ENCODE measurements around the gene ATG4B. TPM values are rescaled to one million over a fixed set of nuclear protein-coding genes. Genes with fewer than 3 reads are reported as not detected.

Gene ATG4B
- total RNA-seq, 4 donors from 2014 or later = 39.1 to 76.0 (median 55.3) TPM

DNA sequence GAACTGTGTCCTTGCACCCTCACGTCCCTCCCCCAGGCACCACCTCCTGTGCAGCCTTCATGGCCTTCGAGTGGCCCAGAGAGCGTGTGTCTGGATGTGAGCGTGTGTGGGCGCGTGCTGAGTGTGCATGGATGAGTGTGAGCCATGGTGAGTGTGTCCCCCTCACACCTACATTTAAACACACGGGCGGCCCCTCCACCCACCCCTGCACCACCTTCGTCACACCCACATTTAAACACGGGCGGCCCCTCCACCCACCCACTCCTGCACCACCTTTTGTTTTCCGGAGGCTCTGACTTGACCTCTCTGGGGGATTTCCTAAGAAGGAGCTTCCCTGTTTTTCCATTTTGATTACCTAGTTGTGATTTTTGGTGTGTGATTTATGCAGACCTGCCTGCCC is 31.3 kb downstream of the ATG4B start:
- Histone ChIP-seq H3K4me1 (no peaks in the 10 kb centered on the region), H3K27me3 (no peaks in the 10 kb centered on the region), H3K27ac (replicated peaks in 1 of 4) (no peak overlapping the region), H3K4me3 (no peak overlapping the region), H3K9me3 (no peaks in the 10 kb centered on the region), H3K36me3 (peaks cover 58 to 75% (median 71%) of the 10 kb centered on the region in 4 donors)
- no peak for DNase-seq (ENCODE audit: extremely low spot score)
- TF ChIP-seq POLR2A (IDR thresholded peaks at IDR 0.05; ENCODE audit: low read depth) = no peak
- no peak for TF ChIP-seq EP300 (IDR thresholded peaks at IDR 0.05)
- TF ChIP-seq POLR2AphosphoS5 (IDR thresholded peaks at IDR 0.05) = no peak
- TF ChIP-seq, protein P1, sequence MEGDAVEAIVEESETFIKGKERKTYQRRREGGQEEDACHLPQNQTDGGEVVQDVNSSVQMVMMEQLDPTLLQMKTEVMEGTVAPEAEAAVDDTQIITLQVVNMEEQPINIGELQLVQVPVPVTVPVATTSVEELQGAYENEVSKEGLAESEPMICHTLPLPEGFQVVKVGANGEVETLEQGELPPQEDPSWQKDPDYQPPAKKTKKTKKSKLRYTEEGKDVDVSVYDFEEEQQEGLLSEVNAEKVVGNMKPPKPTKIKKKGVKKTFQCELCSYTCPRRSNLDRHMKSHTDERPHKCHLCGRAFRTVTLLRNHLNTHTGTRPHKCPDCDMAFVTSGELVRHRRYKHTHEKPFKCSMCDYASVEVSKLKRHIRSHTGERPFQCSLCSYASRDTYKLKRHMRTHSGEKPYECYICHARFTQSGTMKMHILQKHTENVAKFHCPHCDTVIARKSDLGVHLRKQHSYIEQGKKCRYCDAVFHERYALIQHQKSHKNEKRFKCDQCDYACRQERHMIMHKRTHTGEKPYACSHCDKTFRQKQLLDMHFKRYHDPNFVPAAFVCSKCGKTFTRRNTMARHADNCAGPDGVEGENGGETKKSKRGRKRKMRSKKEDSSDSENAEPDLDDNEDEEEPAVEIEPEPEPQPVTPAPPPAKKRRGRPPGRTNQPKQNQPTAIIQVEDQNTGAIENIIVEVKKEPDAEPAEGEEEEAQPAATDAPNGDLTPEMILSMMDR (IDR thresholded peaks at IDR 0.05) = no peak
- intact Hi-C loops (cut with DNase I) = no loop called here
- 82% methylated on average over 12 of the region's 12 CpGs for WGBS

DNA sequence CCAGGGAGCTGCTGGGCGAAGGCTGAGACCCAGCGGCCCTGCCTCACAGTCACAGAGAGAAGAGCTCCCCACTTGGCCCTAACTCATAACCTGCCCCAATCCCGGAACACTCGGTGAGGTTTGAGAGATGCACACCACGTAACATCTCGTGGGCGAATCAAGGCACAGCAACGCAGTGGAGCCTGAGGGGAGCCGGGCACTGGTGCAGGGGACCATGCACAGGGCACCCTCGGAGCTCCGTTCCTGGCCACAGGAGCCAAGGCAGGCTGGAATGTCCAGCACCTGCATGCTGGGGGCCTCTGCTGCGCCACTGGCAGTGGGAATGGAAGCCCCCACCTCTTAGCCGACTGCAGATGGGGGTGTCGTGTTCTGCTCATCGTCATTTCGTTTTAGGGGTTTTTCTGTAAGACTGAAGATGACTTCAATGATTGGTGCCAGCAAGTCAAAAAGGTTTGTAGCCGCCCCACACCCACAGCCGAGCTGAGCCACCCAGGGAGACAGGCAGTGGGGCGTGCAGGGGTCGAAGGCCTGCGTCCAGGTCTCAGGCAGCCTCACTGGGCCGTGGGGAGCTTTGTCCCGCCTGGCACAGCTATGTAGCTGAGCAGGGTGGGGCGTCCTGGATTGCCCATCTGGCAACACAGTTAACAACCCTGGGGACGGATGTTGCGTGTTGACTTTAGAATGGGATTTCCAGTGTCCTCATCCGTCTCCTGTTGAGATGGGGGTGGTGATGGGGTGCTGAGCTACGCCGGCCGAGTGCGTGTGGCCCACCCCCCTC is 33.0 kb downstream of the ATG4B start:
- peaks cover 58 to 87% (median 71%) of the 10 kb centered on the region in 4 donors for H3K36me3 ChIP-seq
- no peak overlapping the region for H3K27ac ChIP-seq (replicated peaks in 1 of 4)
- H3K9me3 ChIP-seq = no peaks in the 10 kb centered on the region
- no peak overlapping the region for H3K4me3 ChIP-seq
- intact Hi-C loops (cut with DNase I) = no loop called here
- TF ChIP-seq, protein P1 (IDR thresholded peaks at IDR 0.05) = no peak
- TF ChIP-seq POLR2A (IDR thresholded peaks at IDR 0.05; ENCODE audit: low read depth) (no peak), POLR2AphosphoS5 (IDR thresholded peaks at IDR 0.05) (no peak), EP300 (IDR thresholded peaks at IDR 0.05) (no peak)
- WGBS = 90% methylated on average over 24 of the region's 31 CpGs
- no peak for DNase-seq (ENCODE audit: extremely low spot score)
- H3K27me3 ChIP-seq = no peaks in the 10 kb centered on the region
- H3K4me1 ChIP-seq = no peaks in the 10 kb centered on the region

DNA sequence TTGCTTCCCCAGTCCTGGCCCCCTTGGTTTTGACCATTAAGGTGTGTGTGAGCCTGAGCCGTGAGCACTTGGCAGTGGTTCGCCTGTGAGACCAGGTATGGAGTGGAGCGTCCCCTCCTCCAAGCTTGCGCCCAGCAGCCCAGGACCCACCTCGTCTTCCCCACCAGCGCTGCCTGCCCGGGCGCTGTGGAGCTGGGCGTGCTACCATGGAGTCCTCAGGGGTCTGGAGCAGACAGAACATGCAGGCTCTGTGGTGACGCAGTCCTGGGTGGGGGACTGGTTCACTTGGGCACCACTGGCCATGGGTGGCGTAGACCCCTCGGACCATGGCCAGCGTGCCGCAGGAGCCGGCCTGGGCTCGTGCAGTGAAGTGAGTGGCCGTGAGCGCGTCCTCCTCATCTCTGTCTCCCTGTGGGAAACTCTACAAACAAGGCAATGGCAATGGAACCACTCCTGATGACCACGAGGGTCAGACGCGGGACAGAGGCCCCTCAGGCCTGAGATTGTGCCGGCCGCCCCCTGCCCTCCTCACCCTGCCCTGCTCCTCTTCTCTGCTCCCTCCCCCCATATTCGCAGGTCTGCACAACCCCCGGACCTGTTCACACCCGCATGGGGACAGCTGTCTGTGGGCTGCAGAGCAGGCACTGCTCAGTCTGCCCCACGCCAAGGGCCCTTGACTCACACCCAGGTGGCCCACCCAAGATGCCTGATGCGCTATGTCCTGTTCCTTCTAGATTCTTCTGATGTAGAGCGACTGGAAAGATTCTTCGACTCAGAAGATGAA is 34.2 kb downstream of the ATG4B start:
- 86% methylated on average over 20 of the region's 31 CpGs for WGBS
- intact Hi-C loops (cut with DNase I) = no loop called here
- H3K36me3 ChIP-seq = peaks cover 57 to 89% (median 74%) of the 10 kb centered on the region in 4 donors

DNA sequence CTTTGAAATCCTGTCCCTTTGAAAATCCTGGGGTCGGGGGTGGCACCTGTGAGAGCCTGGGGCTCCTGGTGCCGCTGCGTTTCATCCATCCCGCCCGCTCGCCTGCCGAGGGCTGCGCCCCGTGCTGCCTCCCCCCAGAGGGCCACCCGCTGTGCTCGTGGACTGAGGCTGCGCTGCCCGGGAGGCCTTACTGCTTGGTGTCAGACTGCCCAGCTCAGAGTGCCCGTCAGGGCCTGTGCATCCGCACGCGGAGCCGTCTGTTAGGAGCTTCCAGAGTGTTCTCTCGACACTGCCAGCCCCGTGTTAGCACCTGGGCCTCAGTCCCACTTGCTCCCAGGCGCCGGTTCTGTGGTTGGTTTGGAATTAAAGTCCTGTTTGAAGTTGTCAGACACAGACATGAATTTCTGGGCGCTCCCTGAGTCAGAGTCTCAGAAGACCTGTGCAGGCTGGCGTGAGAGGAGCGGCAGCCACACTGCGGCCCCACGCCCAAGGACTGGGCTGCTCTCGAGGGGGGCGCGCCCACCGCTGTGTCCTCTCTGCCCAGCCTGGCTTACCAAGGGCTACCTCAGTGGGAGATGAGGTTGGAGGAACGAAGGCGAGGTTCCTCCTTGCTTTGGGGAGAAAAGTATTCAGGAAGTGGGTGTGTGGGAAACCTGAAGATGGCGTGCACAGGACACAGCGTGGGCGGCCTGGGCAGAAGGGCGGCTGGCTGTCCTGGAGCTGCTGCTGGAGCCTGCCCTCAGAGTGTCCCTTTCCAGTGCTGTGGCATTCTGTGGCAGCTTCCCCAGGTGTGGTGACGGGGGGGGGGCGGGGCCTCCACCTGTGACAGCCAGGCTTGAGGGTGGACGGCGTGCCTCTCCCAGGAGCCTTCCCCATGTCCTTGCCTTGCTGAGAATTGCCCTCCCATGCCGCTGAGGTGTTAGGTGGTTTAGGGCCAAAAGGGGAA is 35.0 kb downstream of the ATG4B start:
- no peak for DNase-seq (ENCODE audit: extremely low spot score)
- Histone ChIP-seq H3K36me3 (peaks cover 48 to 89% (median 74%) of the 10 kb centered on the region in 4 donors), H3K9me3 (no peaks in the 10 kb centered on the region), H3K4me1 (no peaks in the 10 kb centered on the region), H3K27me3 (no peaks in the 10 kb centered on the region), H3K4me3 (no peak overlapping the region), H3K27ac (replicated peaks in 1 of 4) (no peak overlapping the region)
- intact Hi-C loops (cut with DNase I) = no loop called here
- WGBS = 94% methylated on average over 34 of the region's 42 CpGs
- TF ChIP-seq, protein P1 (IDR thresholded peaks at IDR 0.05) = no peak
- TF ChIP-seq EP300 (IDR thresholded peaks at IDR 0.05) = no peak
- TF ChIP-seq POLR2AphosphoS5 (IDR thresholded peaks at IDR 0.05) = no peak
- no peak for TF ChIP-seq POLR2A (IDR thresholded peaks at IDR 0.05; ENCODE audit: low read depth)

More for the DNA sequence above, 34.2 kb downstream of the ATG4B start:
- no peaks in the 10 kb centered on the region for H3K27me3 ChIP-seq
- no peaks in the 10 kb centered on the region for H3K4me1 ChIP-seq
- H3K4me3 ChIP-seq = no peak overlapping the region
- H3K27ac ChIP-seq (replicated peaks in 1 of 4) = no peak overlapping the region
- no peak for DNase-seq (ENCODE audit: extremely low spot score)
- no peak for TF ChIP-seq POLR2AphosphoS5 (IDR thresholded peaks at IDR 0.05)
- TF ChIP-seq EP300 (IDR thresholded peaks at IDR 0.05) = no peak
- TF ChIP-seq, protein P1 (IDR thresholded peaks at IDR 0.05) = no peak
- no peak for TF ChIP-seq POLR2A (IDR thresholded peaks at IDR 0.05; ENCODE audit: low read depth)
- H3K9me3 ChIP-seq = no peaks in the 10 kb centered on the region

Data from esophagus muscularis mucosa (tissue), 4 donors.